HG03196 (cell line): ENCODE results near the gene FOXP3.

Experiments
- ATAC-seq: cut with Tn5 transposase; IDR thresholded peaks from one replicate; pipeline ENCODE4 v1.9.1; 2021; ENCODE audit not compliant: unreplicated experiment

Gene FOXP3

DNA sequence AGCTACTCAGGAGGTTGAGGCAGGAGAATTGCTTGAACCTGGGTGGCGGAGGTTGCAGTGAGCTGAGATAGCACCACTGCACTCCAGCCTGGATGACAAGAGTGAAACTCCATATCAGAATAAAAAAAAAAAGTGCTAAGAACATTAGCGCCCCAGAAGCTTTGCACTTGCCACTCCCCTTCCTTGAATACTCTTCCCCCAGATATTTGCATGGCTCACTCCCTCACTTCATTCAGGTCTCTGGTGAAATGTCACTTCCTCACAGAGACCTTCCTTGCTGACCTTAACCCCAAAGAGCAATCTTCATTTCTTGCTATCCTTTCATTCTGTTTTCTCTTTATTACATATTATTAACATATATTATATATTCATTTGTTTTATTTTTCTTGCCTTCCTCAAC, 42.6 kb downstream of the FOXP3 start:
- no peak for ATAC-seq

DNA sequence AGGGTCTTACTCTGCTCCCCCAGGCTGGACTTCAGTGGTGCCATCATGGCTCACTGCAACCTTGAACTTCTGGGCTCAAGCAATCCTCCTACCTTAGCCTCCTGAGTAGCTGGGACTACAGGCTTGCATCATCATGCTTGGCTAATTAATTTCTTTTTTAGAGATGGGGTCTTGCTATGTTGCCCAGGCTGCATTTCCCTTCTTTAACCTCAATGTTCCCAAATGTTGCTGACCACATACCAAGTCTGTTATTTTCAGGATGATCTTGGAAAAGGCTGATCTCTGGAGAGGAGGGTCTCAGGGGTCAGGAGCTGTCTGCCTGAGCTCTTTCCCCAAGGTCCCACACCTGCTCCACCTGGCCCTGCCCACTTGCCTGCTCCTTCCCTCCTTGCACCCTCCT, 44.4 kb downstream of the FOXP3 start:
- ATAC-seq: no peak

DNA sequence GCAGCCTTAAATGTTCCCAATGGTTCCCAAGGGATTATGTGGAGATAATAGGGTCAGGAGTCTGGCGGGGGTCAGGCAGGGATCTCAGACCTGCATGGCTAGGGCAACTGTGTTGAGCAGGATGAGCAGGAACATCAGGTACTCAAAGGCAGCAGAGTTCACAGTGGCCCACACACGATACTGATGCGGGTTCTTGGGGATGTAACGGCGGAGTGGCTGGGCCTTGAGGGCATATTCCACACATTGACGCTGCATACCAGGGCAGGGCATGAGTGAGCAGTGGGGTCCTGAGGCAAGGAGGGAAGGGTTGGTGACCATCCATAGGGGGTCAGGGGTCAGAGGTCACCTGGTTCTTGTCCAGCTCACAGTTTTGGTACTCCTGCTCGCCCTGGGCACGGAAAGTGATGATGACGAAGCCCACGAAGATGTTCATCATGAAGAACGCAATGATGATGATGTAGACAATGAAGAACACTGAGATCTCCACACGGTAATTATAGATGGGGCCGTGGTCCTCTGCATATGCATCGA, 49.4 kb downstream of the FOXP3 start:
- no peak for ATAC-seq

DNA sequence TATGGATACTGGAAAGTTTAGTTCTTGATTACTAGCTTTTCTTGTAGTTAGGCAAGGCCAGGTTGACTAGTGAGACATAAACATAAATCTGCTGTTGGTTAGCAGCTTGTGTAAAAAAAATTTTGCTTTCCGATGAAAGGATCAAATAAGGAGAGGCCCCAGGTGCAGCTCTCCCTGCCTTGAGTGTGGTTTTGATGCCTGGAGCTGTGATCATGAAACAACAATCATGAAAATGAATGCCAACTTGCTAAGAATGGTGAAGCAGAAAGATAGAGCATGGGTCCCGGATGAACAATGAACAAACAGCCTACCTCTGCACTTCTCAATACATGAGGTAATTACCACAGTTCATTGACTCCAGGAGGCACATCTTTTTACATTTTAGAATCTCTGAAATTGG, 50.1 kb downstream of the FOXP3 start:
- no peak for ATAC-seq

DNA sequence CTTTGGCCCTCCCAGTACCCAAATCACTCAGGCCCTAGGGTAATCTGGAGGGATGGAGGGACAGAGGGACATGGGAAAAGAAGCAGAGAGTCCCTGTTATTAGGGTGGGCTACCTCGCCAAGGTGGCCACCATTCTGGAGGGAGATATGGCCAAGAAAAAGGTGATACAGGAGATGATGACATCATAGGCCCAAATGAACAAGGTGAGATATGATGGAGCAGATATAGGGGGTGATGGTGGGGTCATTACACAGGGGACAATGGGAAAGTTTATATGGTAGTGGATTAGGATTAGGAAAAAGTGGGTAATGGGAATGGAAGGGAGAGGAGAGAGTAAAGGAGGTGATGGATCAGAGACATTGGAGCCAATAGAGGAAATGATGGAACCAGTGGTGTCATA, 51.6 kb downstream of the FOXP3 start:
- no peak for ATAC-seq

DNA sequence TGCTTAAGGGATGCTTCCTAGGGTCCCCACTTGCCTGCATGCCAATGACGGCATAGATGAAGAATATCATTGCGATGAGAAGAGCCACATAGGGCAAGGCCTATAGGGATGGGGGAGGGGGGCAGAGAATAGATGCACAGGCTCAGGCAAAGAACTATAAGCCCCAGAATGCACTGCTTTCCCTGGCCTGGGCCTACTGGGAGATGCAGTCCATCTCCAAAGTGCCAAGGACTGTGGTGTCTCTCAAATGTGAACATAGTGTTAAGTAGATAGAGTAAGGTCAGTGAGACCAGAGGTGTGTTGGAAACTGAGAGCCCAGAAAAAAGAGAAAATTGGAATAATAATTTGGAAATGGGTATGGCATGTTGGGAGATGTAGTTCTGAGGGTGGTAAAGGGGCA, 52.3 kb downstream of the FOXP3 start:
- no peak for ATAC-seq

DNA sequence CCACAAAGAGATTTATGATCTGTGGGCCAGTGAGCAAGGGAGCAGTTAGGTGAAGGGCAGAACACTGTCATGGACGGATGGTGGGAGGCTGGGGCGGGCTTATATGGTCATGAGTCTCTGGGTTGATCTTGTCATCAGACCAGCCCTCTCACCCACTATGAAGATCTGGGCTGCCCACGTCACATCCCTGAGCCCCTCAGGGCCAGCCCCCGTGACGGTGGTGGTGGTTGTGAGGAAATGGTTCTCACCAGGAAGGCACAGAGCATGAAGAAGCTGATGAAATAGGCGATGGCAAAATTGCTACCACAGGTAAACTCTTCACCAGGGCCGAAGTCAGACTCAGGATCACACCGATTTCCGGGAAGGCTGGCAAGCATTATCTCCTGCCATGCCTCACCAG, 53.4 kb downstream of the FOXP3 start:
- ATAC-seq: no peak

DNA sequence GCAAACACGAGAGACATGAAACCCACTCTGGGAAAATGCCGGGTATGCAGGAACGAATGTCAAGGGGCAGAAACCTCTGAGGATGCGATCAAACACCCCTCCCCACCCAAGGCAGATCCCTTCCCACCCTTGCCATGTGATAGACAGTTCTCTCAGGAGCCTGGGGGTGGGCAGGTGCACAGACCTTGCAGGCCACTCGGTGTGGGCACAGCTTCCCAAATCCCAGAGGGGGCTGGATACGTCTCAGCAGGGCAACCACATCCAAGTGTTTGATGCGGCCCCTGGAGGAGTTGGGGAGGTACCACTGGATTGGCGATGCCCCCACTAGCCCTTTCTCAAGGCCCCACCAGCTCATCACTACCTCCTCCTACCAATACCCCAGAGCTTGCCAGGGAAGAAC, 54.1 kb downstream of the FOXP3 start:
- no peak for ATAC-seq

DNA sequence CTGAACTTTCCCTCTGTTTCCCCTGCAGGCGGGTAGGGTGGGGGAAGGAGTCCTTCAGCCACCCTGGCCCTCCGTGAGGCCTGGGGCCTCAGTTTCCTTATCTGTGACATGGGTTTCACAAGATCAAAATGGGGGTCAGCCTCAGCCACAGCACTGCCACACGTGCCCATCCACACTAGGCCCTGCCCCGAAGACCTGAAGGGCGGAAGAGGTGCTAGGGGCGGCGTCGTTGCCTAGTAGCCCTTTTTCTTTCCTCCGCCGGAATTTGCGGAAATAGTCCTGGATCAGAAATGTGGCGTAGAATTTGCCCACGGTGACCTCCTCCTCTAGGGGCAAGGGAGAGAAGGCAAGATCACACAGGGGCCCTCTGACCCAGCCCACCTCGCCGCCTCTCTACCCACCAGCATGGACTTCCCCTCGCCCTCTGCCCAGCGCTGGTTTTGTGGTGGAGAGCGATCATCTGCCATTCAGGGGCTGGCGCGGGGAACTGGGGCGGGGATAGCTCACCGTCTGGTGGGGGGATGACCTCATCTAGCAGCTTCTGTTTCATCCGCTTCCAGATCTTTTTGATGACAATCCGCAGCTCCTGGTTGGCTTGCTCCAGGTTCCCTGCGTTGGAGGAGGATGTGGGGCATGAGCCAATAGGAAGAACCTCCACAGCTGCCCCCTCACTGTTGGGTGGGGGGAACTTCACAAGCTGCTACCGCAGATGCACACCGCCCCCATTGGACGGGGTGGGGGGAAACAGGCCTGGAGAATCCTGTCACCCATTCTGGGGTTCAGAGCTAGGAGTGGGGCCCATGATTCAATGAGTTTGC, 54.9 kb downstream of the FOXP3 start:
- no peak for ATAC-seq

DNA sequence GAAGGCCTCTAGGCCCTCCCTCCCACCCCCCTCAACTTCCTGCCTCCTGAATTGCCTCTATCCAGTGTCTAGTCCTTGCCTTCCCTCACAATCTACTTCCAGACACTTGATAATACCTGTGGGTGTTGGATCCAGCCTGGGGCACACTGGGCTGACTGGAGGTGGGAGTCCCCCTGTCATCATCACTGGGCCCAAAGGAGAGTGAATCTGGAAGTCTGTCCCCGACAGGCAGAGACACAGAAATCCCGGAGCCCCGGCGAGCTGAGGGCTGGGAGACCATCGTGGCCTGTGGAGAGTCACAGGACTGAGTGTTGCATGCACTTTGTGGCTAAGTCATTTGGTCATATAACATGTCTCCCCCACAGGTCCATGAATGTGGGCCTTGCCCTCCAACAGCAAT, 56.1 kb downstream of the FOXP3 start:
- ATAC-seq: no peak

DNA sequence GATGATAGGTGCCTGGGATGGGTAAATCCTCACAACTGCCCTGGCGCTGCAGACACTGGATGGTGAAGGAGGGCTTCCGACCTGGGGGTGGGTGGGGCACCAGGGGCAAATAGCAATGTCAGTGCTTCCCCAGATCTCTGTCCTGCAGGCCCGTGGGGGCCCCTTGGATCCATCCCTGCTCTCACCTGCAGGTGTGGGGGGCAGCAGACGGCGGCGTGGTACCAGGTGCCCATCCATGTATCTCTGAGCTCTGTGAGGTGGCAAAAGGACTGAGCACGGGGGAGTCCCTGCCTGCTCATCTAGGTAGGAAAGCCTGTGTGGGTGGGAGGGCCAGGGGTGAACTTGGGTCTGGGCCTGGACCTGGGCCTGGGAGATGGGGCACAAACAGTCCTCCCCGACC, 58.0 kb downstream of the FOXP3 start:
- ATAC-seq: no peak

DNA sequence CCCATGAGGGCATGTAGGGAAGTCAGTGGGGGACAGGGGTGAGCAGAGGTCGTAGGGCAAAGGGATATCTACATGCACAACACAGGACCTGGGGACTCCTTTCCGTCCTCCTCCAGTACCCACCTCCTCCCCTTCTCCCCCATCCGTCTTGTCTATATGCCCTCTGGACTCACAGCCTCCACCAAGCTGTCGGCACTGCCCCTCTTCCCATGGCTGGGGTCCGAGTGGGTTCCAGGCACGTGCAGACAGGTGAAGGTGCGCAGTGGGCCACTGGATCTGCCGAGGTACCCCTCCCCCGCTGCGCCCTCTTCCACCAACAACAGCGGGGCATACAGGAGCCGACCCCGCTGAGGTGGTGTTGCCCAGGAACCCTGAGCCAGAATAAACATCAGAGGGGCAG, 59.1 kb downstream of the FOXP3 start:
- no peak for ATAC-seq

DNA sequence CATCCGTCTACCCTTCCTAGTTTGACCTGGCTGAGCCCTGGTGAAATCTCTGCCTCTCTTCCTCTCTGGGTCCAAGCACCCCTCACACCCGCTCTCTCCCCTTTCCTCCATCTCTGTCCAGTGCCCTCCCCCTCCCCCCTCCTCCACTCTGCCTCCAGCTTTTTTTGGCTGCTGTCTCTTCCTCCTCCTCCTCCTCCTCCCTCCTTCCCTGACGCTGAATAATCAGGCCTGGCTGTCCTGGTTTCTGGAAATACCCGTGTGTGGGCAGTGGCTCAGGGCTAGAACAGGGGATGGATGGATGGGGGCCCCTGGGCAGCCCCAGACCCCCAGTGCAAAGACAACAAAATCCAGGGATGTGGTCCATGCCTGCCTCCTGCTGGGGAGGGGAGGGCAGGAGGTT, 59.8 kb downstream of the FOXP3 start:
- no peak for ATAC-seq

DNA sequence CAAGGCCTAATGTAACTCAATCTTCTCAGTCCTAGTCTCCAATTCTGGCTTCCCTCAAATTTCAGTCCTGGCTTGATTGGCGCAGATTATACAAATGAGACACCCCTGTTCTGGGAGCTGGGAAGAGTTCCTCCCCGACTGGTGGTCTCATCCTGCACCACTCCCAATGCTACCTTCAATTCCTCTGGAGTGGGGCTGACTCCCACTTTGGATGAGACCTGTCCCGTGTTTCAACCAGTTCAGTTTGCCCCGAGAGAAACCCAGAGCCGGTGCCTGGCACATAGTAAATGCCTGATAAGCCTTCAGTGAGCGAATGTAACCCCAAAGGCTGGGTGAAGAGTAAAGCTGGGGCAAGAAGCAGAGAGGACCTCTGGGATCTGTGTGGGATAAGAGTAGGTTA, 60.5 kb downstream of the FOXP3 start:
- ATAC-seq: no peak

DNA sequence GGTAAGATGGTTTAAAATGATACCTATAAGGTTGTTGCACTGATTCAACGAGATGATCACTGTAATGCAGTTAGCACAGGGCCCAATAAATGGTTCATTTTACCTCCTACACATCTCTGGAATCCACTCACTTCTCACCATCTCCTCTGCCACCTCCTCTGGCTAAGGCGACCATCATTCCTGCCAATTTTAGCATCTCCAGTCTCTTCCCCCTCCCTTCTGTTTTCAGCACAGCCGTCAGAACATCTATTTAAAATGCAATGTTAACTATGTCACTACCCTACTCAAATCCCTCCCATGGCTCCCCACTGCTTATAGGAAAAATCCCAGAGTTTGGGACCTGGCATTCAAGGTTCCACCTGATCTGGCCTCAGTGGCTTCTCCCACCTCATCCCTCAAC, 61.0 kb downstream of the FOXP3 start:
- no peak for ATAC-seq

DNA sequence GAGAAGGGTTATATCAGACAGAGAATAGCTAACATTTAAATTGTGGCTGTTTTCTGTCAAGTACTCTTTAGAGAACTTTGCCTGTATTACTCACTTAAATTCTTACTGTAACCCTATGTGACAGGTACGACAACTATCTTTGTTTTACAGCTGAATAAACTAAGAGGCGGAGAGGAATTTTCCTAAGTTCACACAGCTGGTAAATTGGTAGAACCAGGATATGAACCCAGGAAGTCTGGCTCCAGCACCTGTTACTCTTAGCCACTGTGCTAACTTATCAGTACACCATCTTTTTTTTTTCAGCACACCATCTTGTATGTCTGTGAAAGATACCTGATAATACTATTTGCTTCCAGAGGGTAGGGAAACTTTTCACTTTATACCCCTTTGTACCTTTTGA, 62.5 kb downstream of the FOXP3 start:
- ATAC-seq: no peak
